HG03457 (cell line): Measurements from ENCODE around the gene NRP2.

Experiments used
- ATAC-seq: cut with Tn5 transposase; IDR thresholded peaks from one replicate; pipeline ENCODE4 v1.9.1; 2021; ENCODE audit warnings: moderate number of reproducible peaks; ENCODE audit not compliant: unreplicated experiment

NRP2 gene

DNA sequence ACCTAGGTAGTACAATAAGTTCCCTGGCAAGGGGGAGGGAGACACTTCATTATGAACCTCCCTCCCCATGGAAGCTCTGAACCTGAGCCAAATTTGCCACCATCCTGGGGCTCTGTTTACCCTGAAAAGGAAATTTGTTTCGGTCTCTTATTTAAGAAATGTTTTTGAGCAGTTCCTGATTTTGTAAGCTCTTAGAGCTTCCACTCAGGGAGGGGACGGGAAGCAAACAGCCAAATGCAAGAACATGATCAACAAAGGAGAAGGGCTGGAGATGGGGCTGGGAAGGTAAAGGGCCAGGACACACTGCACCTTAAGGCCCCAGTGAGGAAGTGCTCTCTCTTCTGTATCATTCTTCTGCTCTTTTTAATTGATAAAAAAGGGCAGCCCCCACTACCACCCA is 117.9 kb downstream of the NRP2 start:
- no peak for ATAC-seq

DNA sequence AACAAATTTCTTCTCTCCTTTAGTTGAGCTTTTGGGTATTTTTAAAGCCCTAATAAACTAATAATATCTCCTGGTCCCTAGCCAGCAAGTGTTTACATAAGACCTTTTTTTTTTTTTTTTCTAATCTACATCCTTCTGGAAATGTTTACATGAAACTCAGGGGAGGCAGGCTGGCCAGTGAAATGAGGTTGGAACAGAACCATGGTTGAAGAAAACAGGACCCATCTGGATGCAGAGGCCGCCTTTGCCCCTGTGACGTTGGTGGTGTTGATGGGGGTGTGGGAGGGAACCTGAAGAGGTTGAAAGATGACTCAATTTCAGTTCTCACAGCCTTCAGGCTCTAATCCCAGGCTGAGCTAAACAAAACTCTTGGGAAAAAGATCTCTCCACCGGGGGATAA is 118.5 kb downstream of the NRP2 start:
- ATAC-seq: no peak

DNA sequence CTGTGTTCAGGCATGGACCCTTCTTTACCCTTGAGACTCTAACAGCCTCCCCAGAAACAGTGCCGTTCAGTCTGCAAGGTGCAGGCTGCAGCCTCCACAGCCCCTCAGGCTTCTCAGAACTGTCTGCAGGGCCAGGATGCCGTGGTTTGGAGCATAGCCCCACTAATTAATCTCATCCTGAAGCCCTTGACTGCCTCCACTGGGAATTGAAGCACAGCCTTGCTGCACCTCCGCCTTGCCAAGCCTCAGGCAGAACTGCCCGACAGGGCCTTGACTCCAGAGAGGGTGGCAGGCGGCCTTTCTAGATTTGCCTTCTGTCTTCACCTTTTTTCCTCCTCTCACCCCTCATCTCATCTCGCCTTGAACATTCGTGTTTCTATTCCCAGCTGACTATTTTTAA is 119.8 kb downstream of the NRP2 start:
- ATAC-seq: no peak

DNA sequence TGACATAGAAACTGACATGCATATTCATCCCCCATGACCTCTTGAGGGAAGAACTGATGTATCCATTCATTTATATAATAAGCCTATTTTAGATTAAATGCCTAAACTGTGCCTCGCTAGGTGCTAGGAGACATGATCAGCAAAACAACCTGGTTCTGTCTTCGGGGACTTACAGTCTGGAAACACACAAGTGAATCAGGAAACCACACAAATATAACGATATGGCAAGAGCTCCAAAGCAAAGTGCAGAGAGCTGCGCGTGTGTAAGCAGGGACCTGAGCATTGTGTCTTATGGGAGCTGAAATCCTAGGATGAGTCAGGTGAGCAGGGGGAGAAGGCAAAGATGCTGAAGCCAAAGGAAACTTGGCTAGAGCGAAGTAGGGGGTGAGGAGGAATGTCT is 120.6 kb downstream of the NRP2 start:
- no peak for ATAC-seq

DNA sequence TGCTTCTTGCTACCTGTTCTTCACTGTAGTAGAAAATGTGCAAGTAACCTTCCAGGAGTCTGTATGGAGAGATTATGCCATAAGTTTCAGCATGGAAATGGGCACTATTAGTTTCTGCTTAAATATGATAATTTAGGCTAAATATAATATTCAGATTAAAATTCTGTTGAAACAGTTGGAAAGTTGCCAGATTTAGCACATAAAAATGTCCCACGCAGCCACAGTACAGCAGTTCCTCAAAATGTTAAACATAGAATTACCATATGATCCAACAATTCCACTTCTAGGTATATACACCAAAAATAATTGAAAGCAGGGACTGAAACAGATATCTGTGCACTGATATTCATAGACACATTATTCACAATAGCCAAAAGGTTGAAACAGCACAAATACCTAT is 121.2 kb downstream of the NRP2 start:
- ATAC-seq: no peak

DNA sequence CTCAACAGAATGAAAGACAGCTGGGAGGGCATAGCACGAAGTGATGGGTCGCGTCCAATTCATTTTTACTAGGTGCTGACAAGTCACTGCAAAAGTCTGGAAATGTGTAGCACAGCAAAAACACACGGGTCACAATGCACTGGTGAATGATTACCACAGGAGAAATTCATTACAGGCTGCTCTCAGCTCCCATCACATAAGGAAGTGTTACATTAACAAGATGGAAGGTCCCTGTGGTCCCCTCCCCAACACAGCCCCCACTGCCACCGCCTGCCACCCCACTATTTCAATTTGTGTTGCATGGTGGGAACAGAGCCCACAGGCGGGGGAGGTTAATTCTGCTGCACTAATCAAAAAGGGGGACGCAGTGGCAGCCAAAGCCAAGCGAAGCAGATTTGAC is 122.8 kb downstream of the NRP2 start:
- no peak for ATAC-seq

DNA sequence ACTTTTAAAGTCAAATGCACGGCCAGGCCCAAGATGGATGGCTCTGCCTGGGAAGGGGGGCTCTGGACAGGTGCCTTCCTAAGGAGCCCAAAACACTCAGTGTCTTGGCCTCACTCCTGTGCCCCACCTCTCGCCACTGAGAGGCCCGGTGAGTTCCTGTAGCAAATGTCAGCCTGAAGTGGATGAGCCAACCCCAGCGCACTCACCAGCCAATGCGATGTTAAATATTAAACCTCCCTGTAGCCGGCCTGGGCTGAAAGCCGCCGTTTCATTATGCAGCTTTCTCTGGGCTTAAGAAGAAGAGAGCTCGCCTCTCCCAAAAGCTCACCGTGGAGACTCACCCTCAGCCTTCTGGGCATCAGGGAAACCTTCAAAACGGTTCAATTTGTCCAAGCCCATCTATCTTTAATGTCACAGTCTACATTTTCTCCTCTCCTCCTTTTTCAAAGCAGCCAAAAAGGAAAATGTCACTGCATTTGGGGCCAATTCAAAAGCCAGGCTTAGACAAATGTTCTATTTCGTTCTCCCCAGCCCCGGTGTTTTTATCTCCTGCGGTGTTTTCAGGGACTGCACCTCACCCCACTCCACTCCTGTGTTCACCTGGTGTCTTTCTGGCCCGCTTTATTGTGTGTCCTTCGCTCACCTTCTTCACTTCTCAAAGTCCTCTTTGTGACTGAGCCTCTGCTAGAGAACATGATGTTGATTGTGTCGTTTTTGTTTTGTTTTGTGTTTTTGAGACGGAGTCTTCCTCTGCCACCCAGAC is 124.0 kb downstream of the NRP2 start:
- ATAC-seq: no peak

DNA sequence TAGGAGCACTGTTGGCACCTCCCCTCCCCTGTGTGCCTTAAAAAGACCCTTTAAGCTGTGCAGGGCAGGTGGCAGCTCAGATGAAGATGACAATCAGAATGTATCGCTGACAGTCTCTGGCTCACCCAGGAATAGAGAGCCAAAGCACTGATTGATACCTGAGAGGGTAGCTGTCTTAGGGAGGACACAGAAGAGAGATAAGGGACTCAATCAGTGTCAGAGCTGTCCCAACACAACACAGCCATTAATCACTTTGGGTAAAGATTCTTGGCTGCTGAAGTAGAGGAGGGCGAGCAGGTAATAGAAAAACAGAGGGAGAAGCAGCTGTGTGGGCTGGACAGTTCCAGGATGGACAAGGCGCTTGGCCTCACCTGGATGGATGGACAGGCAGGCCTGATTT is 124.9 kb downstream of the NRP2 start:
- ATAC-seq: no peak

DNA sequence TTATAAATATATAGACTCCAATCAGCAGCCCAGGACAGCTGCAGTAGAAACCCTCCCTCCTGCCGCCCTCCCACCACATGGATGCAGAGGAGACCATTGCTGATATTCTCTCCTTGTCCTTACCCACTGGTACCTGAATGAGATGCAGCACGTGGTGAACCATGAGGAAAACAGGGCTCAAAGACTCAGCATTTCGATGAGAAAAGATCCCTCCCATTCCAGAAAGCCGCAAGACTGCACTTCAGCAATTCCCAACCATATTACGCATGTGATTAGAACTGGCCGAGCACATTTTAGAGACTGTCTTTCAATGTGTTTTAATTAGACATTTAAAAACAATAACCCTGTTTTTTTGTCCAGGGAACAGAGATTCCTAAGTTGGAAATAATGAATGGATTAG is 125.5 kb downstream of the NRP2 start:
- no peak for ATAC-seq

DNA sequence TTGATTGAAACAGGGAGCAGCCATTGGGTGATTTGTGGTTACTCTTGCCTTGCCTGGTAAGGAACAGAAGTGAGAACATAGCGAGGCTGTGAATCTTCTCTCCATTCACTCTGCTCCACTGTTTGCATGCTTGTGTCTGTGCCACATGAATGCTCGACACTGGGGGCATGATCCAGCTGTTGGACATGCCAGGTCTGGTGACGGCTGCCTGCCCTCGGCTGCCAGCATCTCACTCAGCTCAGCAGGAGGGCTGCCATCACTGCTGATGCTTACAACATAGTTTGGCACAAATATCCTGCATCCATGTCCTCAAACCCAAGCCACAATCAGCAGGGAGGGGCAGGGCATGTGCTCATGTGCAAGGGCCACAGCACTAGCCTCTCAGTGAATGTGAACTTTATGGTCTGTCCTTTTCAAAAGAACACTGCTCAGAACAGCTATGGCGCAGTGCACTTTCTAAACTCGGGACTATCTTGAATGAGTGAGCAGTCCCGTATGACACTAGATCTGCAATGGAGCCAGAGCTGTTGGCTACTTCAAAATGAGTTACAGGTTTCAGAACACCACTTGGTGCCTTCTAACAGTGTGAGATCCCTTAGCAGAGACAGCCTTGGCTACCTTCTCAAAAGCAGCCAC is 126.3 kb downstream of the NRP2 start:
- ATAC-seq: no peak

DNA sequence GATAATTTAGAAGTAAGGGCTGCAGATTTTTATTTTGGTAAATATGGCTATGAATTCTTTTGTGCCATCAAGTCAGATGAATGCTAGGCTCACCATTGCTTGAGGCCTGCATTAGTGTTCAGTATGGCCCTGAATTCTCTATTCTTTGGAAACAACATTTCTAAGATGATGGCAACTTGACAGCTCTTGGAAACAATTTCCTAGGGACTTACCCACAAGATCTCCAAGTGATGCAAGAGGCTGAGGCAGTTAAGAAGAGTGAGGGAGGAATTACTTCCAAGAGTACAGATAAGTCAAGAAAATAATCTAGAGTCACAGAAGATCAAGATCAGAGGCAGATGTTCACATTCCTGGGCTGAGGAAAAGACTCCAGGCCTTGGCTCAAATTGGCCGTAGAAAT is 129.1 kb downstream of the NRP2 start:
- no peak for ATAC-seq

DNA sequence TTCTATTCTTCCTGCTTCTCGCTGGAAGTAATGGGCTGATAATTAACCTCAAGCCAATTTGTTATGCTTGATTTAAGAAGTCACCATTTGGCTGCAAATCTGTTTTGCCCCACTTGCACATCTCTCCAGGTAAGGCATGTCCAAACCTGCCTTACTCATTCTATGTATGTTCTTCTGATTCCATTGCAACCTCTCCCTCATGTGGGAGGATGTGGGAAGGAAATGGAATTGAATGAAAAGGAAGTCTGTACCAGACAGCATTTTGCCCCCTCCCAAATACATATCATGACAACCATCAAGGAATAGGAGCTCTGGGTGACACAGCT is 131.7 kb downstream of the NRP2 start:
- ATAC-seq: no peak

DNA sequence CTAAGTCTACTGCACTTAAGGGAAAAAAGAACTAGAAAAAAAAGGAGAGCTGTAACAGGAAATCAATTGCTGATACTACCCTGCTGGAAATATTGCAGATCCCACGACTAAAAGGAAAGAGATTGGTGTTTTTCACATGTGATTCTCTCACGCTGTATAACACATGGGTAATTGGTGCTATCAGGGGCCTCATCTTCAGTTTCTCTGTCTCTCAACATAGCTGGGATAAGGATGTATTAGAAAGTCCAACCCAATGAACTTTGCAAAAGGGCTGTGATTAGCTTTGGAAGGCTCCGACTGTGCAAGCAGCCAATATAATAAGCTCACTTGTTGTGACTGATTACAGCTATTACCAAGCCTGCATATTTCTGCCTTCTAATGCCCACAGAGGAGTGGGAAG is 133.4 kb downstream of the NRP2 start:
- ATAC-seq: no peak

DNA sequence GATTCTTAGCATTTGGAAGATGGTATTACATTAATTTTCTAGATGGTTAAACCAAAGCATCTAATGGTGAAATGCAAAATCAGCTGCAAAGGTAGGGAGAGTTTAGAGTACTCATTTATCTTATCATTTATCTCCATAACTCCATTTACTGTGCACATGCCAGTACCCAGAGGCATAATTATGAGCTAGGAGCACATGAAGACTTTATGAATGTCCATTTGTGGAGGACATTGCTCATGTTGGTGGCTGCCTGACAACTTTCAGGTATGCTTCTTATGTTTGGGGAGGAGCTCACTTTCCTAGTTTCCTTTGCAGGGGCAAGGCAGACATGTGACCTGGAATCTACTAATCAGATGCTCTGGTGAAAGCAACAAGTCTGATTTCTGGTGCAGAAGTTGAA is 134.0 kb downstream of the NRP2 start:
- ATAC-seq: no peak

DNA sequence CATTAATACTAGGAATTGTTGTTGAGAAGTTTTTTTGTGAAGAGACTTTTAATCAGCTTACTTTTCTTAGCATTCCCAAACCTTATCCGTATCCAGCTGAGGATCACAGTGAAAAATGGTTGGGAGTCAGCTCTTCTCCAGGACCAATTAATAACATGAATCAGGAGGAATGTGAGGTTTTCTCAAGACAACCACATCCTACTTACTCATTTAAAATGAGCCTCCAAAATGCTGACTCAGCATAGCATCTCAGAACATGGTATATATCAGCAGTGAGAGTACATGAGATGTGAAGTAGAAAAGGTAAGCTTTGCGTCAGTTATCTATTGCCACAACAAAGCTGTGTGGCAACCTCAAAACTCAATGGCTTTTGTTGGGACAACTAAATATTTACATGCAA is 140.3 kb downstream of the NRP2 start:
- no peak for ATAC-seq

DNA sequence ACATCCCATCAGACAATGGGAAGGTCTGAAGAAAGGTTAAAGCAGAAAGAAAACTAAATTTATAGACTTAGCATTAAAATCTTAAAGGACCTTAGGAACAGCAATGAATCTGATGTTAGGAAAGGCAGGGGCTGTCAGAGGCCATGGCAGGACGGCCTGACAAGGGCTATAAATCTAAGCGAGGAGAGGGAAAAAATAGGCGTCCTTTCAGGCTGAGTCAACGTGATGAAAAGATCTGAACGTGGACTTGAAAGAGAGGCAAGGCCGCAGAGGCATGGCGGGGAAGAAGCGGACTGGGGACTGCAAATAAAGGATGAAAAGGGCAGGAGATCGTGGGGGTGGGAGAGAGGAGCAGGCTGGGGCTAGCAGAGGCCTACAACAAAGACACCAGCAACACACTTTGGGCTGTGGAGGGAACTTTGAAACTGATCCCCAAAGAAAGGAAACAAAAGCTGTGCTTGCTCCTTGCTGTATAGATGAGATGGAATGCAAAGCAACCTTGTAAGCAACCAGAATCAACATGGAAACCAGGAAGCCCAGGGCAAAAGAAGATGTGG is 145.6 kb downstream of the NRP2 start:
- ATAC-seq: no peak

DNA sequence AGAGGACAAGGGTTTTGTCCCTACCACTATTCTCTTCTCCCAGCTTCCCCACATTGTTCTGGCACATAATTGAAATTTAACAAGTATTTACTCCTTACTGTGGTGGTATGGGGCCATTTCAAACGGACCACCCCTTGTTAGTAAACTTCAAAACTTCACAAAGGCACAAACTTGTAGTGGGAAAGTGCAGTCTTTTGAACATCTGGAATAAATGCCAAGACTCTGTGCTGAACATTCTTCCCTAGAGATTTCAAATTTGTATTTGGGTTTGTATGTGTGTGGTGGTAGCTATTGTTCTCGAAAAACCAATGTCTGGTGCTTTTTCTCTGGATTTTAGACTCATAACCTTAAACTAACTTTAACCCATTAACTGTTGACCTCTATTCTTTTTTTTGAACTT is 151.6 kb downstream of the NRP2 start:
- no peak for ATAC-seq

DNA sequence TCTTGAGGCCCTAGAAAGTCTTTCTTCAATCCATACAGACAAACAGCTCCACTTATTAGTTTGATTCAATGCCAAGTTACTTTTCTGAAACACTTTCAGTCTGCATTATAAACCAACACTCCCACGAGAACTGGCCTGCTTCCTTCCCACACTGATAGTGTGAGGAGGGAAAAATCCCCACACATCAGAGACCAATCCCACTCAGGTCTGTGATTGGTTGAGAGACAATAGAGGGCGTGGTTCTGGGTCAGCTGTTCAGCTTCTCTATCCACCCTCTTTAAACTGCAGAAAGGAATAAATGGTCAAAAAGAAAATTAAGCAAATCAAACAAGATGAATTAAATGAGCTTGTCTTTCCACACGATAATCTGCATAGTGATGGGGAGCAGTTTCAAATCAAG is 152.5 kb downstream of the NRP2 start:
- no peak for ATAC-seq

DNA sequence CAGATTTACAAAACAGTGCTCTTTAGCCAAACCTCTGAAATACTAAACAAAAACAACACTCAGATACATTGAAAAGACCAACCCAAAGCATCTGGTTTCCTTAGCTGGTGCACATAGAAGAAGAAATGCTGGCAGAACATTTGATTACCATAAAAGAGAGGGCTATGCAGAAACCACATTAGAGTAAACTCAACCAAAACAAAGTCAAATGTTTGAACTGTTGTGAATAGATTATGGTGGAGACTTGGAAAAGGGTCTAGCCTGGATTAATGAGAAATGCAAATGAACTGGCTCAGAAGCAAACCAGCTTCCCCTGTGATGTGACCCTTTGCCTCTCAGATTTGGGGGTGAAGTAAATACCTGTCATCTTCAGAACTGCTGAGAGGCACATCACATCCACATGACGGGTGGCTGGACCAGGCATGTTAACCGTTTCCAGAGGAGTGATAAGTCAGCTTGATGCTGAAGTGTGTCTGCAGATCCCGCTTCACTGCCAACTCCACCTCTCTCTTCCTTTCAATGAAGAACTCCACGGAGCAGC is 153.0 kb downstream of the NRP2 start:
- ATAC-seq: no peak

DNA sequence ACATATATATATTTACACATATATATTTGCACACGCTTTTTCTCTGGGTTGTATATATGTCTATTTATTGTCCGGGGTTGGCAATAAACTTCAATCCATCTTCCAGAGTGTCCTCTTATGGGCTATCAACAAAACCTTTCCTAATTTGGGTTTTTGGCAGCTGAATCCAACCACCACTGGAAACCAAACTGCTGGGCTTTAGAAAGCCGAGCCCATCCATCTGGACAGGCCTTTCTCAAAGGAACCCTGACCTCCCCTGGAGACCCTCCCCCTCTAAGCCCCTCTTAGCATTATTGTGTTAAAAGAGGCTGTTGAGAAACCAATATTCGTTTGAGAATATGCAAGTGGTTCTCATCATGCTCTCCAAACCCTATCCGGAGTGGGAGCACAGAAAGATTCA is 153.6 kb downstream of the NRP2 start:
- ATAC-seq: no peak

DNA sequence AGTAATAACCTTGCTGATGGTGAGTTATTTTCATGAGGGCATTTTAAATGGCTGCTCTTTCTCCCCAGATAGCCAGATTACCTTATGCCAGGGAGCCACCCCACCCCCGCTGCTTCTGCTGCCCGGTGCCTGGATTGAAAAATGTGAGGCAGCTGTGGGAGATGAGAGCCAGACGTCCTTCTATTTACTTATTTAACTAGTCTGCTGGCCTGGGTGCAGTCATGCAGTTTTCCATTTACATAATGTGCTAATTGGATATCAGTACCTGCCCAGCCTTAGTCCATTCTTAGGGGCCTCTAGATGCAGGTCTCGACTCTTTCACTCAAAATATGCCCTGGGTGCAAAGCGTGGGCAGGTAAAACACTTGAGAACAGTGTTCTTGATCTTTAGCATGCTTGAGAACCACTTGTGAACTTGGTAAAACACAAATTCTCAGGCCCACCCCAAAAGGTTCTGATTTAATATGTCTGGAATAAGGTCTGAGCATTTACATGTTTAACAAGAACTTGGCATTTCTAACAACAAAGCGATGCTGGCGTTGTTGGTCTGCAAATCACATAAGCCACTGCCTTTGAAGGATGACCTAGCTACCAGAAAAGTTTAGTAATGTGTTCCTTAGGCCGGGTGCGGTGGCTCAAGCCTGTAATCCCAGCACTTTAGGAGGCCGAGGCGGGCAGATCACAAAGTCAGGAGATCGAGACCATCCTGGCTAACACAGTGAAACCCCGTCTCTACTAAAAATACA is 154.3 kb downstream of the NRP2 start:
- ATAC-seq: no peak

DNA sequence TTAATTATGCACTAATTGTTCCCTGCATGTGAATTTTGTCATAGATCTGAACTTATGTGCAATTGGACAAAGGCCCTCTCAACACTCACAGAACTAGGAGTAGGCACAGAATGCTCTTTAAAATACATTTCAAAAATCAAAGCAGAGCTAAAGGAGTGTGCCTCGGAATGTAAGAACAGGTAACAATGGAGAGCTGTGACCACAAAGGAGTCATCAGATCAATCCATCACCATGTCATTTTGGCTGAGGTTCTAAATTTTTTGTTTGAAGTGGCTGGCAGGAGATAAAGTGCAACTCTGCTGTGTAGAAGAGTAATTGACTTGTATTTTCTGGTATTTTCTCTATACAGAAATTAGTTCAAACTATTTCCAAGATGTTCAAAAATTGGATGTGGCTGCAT is 155.4 kb downstream of the NRP2 start:
- no peak for ATAC-seq
